HG03103 (cell line): ENCODE data around the gene IFNA10.
"Not testable (repeated sequence)": the region's sequence is repeated elsewhere in the genome, so short reads cannot be mapped to it uniquely, and the experiment has no call there.

Experiments
- ATAC-seq: cut with Tn5 transposase; IDR thresholded peaks from one replicate; pipeline ENCODE4 v1.9.1; 2021; ENCODE audit warnings: low read depth; ENCODE audit not compliant: unreplicated experiment

The IFNA10 gene

GRCh38 chr9:21207043-21207442 lies at the start of gene IFNA10:
TSS of gene IFNA10 (minus strand) at chr9:21207143. CDS start at chr9:21207097, 46 bp downstream.
- not testable (repeated sequence) for ATAC-seq

- no peak for ATAC-seq
These were observed 48.7 kb upstream of the IFNA10 start for GRCh38 chr9:21255538-21256212.

GRCh38 chr9:21252721-21253547 lies 46.0 kb upstream of the IFNA10 start:
- peak; percentile 81 for ATAC-seq

GRCh38 chr9:21251638-21252037 lies 44.7 kb upstream of the IFNA10 start:
- ATAC-seq = no peak

- ATAC-seq = no peak
These were observed 44.2 kb upstream of the IFNA10 start for GRCh38 chr9:21251190-21251589.

GRCh38 chr9:21244836-21245235 lies 37.9 kb upstream of the IFNA10 start:
- ATAC-seq = no peak

GRCh38 chr9:21239911-21240310 lies 33.0 kb upstream of the IFNA10 start, which contains the start of gene IFNA14:
TSS of gene IFNA14 (minus strand) at chr9:21240005. CDS start at chr9:21239935, 70 bp downstream.
- no peak for ATAC-seq

GRCh38 chr9:21236360-21236714 lies 29.4 kb upstream of the IFNA10 start:
- not testable (repeated sequence) for ATAC-seq

GRCh38 chr9:21235468-21236359 lies 28.8 kb upstream of the IFNA10 start:
- ATAC-seq = peak; percentile 85

GRCh38 chr9:21234153-21234687 lies 27.3 kb upstream of the IFNA10 start:
- no peak for ATAC-seq

GRCh38 chr9:21233258-21233657 lies 26.3 kb upstream of the IFNA10 start:
- ATAC-seq = no peak

GRCh38 chr9:21228122-21228521 lies 21.2 kb upstream of the IFNA10 start, which contains the start of gene IFNA17:
TSS of gene IFNA17 (minus strand) at chr9:21228222. CDS start at chr9:21228173, 49 bp downstream.
- ATAC-seq = no peak

GRCh38 chr9:21217211-21217610 lies 10.3 kb upstream of the IFNA10 start, which contains the start of gene IFNA16:
TSS of gene IFNA16 (minus strand) at chr9:21217311. CDS start at chr9:21217305, 6 bp downstream.
- ATAC-seq = not testable (repeated sequence)

- ATAC-seq = not testable (repeated sequence)
These were observed 6.7 kb upstream of the IFNA10 start for GRCh38 chr9:21213411-21214326.

- ATAC-seq = not testable (repeated sequence)
These were observed 5.2 kb upstream of the IFNA10 start for GRCh38 chr9:21212160-21212559.

GRCh38 chr9:21210782-21211181 lies 3.8 kb upstream of the IFNA10 start:
- ATAC-seq = not testable (repeated sequence)

- ATAC-seq = no peak
These were observed 3.4 kb upstream of the IFNA10 start for GRCh38 chr9:21210311-21210710.

GRCh38 chr9:21205204-21205603 lies 1.7 kb downstream of the IFNA10 start:
- ATAC-seq = no peak

- not testable (repeated sequence) for ATAC-seq
These were observed 4.8 kb downstream of the IFNA10 start, which contains the start of gene IFNA7 for GRCh38 chr9:21202105-21202504. TSS of gene IFNA7 (minus strand) at chr9:21202205. CDS start at chr9:21202165, 40 bp downstream.
